ENCODE results near the gene CYP2U1.

CYP2U1 gene

GRCh38 chr4:107996949-107997788 lies 65.8 kb downstream of the CYP2U1 start:
- no peak overlapping the region for H3K9ac ChIP-seq (ENCODE audit: low read length)
- peaks cover 3% of the 10 kb centered on the region; the same call in 1 of the 2 replicates for H4K20me1 ChIP-seq (ENCODE audit: low read depth, low read length)
- no peaks in the 10 kb centered on the region for H3K9me2 ChIP-seq (replicated peaks; ENCODE audit: insufficient read depth, low read length)
- H3K27ac ChIP-seq (ENCODE audit: low read depth, low read length): no peak overlapping the region
- peaks cover 80% of the 10 kb centered on the region for H3K79me2 ChIP-seq (ENCODE audit: insufficient read depth, low read length)
- TF ChIP-seq, protein P1, sequence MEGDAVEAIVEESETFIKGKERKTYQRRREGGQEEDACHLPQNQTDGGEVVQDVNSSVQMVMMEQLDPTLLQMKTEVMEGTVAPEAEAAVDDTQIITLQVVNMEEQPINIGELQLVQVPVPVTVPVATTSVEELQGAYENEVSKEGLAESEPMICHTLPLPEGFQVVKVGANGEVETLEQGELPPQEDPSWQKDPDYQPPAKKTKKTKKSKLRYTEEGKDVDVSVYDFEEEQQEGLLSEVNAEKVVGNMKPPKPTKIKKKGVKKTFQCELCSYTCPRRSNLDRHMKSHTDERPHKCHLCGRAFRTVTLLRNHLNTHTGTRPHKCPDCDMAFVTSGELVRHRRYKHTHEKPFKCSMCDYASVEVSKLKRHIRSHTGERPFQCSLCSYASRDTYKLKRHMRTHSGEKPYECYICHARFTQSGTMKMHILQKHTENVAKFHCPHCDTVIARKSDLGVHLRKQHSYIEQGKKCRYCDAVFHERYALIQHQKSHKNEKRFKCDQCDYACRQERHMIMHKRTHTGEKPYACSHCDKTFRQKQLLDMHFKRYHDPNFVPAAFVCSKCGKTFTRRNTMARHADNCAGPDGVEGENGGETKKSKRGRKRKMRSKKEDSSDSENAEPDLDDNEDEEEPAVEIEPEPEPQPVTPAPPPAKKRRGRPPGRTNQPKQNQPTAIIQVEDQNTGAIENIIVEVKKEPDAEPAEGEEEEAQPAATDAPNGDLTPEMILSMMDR (IDR thresholded peaks at IDR 0.05; ENCODE audit: insufficient read depth, low read length, poor library complexity, severe bottlenecking): no peak
- no peak for TF ChIP-seq EZH2phosphoT487 (conservative IDR thresholded peaks at IDR 0.05; ENCODE audit: low read length)
- 0 out of 2 replicates have a peak, but pooled peaks cover 2% of the 10 kb centered on the region for H3K36me3 ChIP-seq (ENCODE audit: low read length)
- H3K4me3 ChIP-seq (ENCODE audit: insufficient read depth, low read length, poor library complexity, severe bottlenecking): no peak overlapping the region
- H3K27me3 ChIP-seq (ENCODE audit: low read length): no peaks in the 10 kb centered on the region
- H3K4me2 ChIP-seq (ENCODE audit: low read depth, low read length, poor library complexity, severe bottlenecking): no peak overlapping the region
- H2AFZ ChIP-seq (ENCODE audit: low read depth, low read length, severe bottlenecking): no peak overlapping the region
- H3K9me3 ChIP-seq (ENCODE audit: insufficient read depth, low read length): no peaks in the 10 kb centered on the region
- H3F3A ChIP-seq (ENCODE audit: insufficient read depth): 0 out of 2 replicates have a peak, but pooled peaks cover 7% of the 10 kb centered on the region

DNA sequence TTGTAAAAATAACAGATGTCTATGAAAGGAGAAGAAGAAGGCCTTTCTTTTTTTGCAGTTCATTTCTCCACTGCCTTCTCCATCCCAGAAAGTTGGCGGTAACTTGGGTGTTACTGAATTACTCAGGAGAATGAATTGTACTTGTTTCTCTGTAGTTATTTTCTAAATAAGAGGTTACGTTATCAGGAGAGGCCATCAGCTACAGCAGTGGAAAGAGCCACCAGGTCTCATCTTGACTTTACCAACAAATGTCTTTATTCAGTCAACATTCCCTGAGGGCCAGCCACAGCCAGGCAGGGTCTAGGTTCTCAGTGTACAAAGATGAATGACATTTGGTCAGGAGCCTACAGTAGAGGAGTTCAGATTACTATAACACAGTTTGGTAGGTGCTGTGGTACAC lies 66.4 kb downstream of the CYP2U1 start:
- Histone ChIP-seq H3K9me2 (replicated peaks; ENCODE audit: insufficient read depth, low read length) (no peaks in the 10 kb centered on the region), H3K9me3 (ENCODE audit: insufficient read depth, low read length) (no peaks in the 10 kb centered on the region), H3K9ac (ENCODE audit: low read length) (no peak overlapping the region), H3F3A (ENCODE audit: insufficient read depth) (0 out of 2 replicates have a peak, but pooled peaks cover 5% of the 10 kb centered on the region), H3K4me3 (ENCODE audit: insufficient read depth, low read length, poor library complexity, severe bottlenecking) (no peak overlapping the region), H2AFZ (ENCODE audit: low read depth, low read length, severe bottlenecking) (no peak overlapping the region), H4K20me1 (ENCODE audit: low read depth, low read length) (no peaks in the 10 kb centered on the region; the same call in 1 of the 2 replicates), H3K27ac (ENCODE audit: low read depth, low read length) (no peak overlapping the region), H3K36me3 (ENCODE audit: low read length) (0 out of 2 replicates have a peak, but pooled peaks cover 2% of the 10 kb centered on the region), H3K27me3 (ENCODE audit: low read length) (no peaks in the 10 kb centered on the region), H3K4me2 (ENCODE audit: low read depth, low read length, poor library complexity, severe bottlenecking) (no peak overlapping the region), H3K79me2 (ENCODE audit: insufficient read depth, low read length) (peaks cover 74% of the 10 kb centered on the region)
- TF ChIP-seq EZH2phosphoT487 (conservative IDR thresholded peaks at IDR 0.05; ENCODE audit: low read length): no peak
- TF ChIP-seq, protein P1 (IDR thresholded peaks at IDR 0.05; ENCODE audit: insufficient read depth, low read length, poor library complexity, severe bottlenecking): no peak

GRCh38 chr4:107999932-108000539 lies 68.7 kb downstream of the CYP2U1 start:
- Histone ChIP-seq H3K36me3 (ENCODE audit: low read length) (0 out of 2 replicates have a peak, but pooled peaks cover 2% of the 10 kb centered on the region), H3K4me2 (ENCODE audit: low read depth, low read length, poor library complexity, severe bottlenecking) (no peak overlapping the region), H2AFZ (ENCODE audit: low read depth, low read length, severe bottlenecking) (no peak overlapping the region), H3K9me3 (ENCODE audit: insufficient read depth, low read length) (no peaks in the 10 kb centered on the region), H3K4me3 (ENCODE audit: insufficient read depth, low read length, poor library complexity, severe bottlenecking) (no peak overlapping the region), H3K79me2 (ENCODE audit: insufficient read depth, low read length) (peaks cover 63% of the 10 kb centered on the region), H4K20me1 (ENCODE audit: low read depth, low read length) (no peaks in the 10 kb centered on the region), H3K9me2 (replicated peaks; ENCODE audit: insufficient read depth, low read length) (no peaks in the 10 kb centered on the region), H3K27me3 (ENCODE audit: low read length) (no peaks in the 10 kb centered on the region), H3F3A (ENCODE audit: insufficient read depth) (no peaks in the 10 kb centered on the region), H3K27ac (ENCODE audit: low read depth, low read length) (no peak overlapping the region), H3K9ac (ENCODE audit: low read length) (no peak overlapping the region)
- no peak for TF ChIP-seq EZH2phosphoT487 (conservative IDR thresholded peaks at IDR 0.05; ENCODE audit: low read length)
- TF ChIP-seq, protein P1 (IDR thresholded peaks at IDR 0.05; ENCODE audit: insufficient read depth, low read length, poor library complexity, severe bottlenecking): no peak

All from SU-DHL-6 (cell line).